H1 (cell line): Measurements from ENCODE around the gene MPRIP. TPM values are rescaled to one million over a fixed set of nuclear protein-coding genes. Genes with fewer than 3 reads are reported as not detected.

ENCODE experiments used
- CTCF ChIA-PET: fragments of 300-600 bp; sonication (Branson Sonifier 250); formaldehyde crosslinking; loops from one replicate; lab custom pipeline; 2021; ENCODE audit not compliant: partially characterized antibody; lab: Charles Lee
- POLR2A ChIA-PET: fragments of 300-600 bp; sonication (Branson Sonifier 250); formaldehyde crosslinking; loops from one replicate; lab custom pipeline; 2021; ENCODE audit warnings: inconsistent platforms; ENCODE audit not compliant: partially characterized antibody; lab: Charles Lee
- DNase-seq, 2 experiments: peaks; one replicate each; pipeline versions ENCODE4 v3.0.0 to v3.0.0-alpha.2; 2010 to 2022; ENCODE audit warnings: low spot score in 2 of 2, low read depth in 1 of 2, mixed read lengths in 1 of 2
- FAIRE-seq: peaks from 2 replicates; lab custom pipeline; 2011; peaks lifted over from hg19 to GRCh38; lab: Jason Lieb, UNC
- H2AFZ ChIP-seq: 2 replicates; pipeline ENCODE4 v1.8.1; 2012; ENCODE audit warnings: low read length, inconsistent platforms
- H2AK5ac ChIP-seq: 2 replicates; pipeline ENCODE4 v1.6.1; 2013; ENCODE audit warnings: low read depth, low read length
- H2BK120ac ChIP-seq: replicated peaks from 2 replicates; pipeline ENCODE3; 2013; ENCODE audit warnings: low read depth, low read length, inconsistent platforms
- H2BK12ac ChIP-seq: 2 replicates; pipeline ENCODE4 v1.6.1; 2013; ENCODE audit warnings: low read depth, low read length
- H2BK15ac ChIP-seq: 2 replicates; pipeline ENCODE4 v1.6.1; 2013; ENCODE audit warnings: low read length
- H2BK20ac ChIP-seq: 2 replicates; pipeline ENCODE4 v1.6.1; 2013; ENCODE audit warnings: low read length
- H2BK5ac ChIP-seq: 2 replicates; pipeline ENCODE4 v1.6.1; 2013; ENCODE audit warnings: low read depth, low read length
- H3K14ac ChIP-seq: 2 replicates; pipeline ENCODE4 v1.6.1; 2013; ENCODE audit warnings: inconsistent platforms; ENCODE audit not compliant: insufficient read length
- H3K18ac ChIP-seq: 2 replicates; pipeline ENCODE4 v1.6.1; 2013; ENCODE audit warnings: low read length; ENCODE audit errors: extremely low read depth
- H3K23ac ChIP-seq: 2 replicates; pipeline ENCODE4 v1.6.1; 2013; ENCODE audit warnings: inconsistent platforms; ENCODE audit not compliant: insufficient read length
- H3K23me2 ChIP-seq: 2 replicates; pipeline ENCODE4 v1.6.1; 2013; ENCODE audit warnings: low read depth, low read length
- H3K27ac ChIP-seq: 2 replicates; pipeline ENCODE4 v1.6.1; 2011; ENCODE audit warnings: low read depth, low read length, inconsistent platforms
- H3K27me3 ChIP-seq, 4 experiments: replicated peaks in 1 of 4; 1 replicate in 1 of 4; 2 replicates in 3 of 4; pipeline versions ENCODE4 v1.6.1 to v1.8.1; 2011 to 2013; ENCODE audit warnings: low read length in 3 of 4, mild to moderate bottlenecking in 3 of 4, inconsistent platforms in 2 of 4, mixed read lengths in 2 of 4, moderate library complexity in 1 of 4; ENCODE audit not compliant: control insufficient read depth in 3 of 4, insufficient read depth in 3 of 4; ENCODE audit errors: extremely low read depth in 1 of 4
- H3K36me3 ChIP-seq, 4 experiments: 2 replicates each; pipeline versions ENCODE4 v1.6.1 to v1.8.1; 2011 to 2013; ENCODE audit warnings: mild to moderate bottlenecking in 4 of 4, low read length in 3 of 4, moderate library complexity in 2 of 4, control low read depth in 1 of 4, inconsistent platforms in 1 of 4; ENCODE audit not compliant: insufficient read depth in 4 of 4, control insufficient read depth in 2 of 4
- H3K4ac ChIP-seq: replicated peaks from 2 replicates; pipeline ENCODE3; 2013; ENCODE audit warnings: low read length, low read depth, mixed read lengths, inconsistent platforms; ENCODE audit not compliant: insufficient read length
- H3K4me1 ChIP-seq, 4 experiments: replicated peaks in 1 of 4; 1 replicate in 1 of 4; 2 replicates in 3 of 4; pipeline versions ENCODE4 v1.6.1 to v1.8.1; 2011 to 2013; ENCODE audit warnings: low read length in 3 of 4, inconsistent platforms in 2 of 4, mixed read lengths in 1 of 4; ENCODE audit not compliant: insufficient read depth in 4 of 4, control insufficient read depth in 3 of 4
- H3K4me2 ChIP-seq, 2 experiments: 2 replicates each; pipeline versions ENCODE4 v1.6.1 to v1.8.1; 2011 to 2013; ENCODE audit warnings: low read depth in 2 of 2, low read length in 2 of 2, control low read depth in 1 of 2, inconsistent platforms in 1 of 2, mild to moderate bottlenecking in 1 of 2; ENCODE audit not compliant: insufficient read depth in 1 of 2
- H3K4me3 ChIP-seq, 4 experiments: fragments of 200-600, 300-600 bp in 1 of 4; sonication (generic), shearing (Covaris generic), sonication (Bioruptor Twin) in 1 of 4; 2 replicates each; pipeline versions ENCODE4 v1.5.1 to v1.8.1; 2011 to 2016; ENCODE audit warnings: low read length in 4 of 4, low read depth in 3 of 4, control low read depth in 2 of 4, inconsistent platforms in 2 of 4, mild to moderate bottlenecking in 2 of 4, mixed read lengths in 1 of 4, moderate library complexity in 1 of 4; ENCODE audit not compliant: insufficient read depth in 2 of 4; ENCODE audit errors: extremely low read depth in 1 of 4
- H3K56ac ChIP-seq: replicated peaks from 2 replicates; pipeline ENCODE3; 2013; ENCODE audit warnings: low read depth, mild to moderate bottlenecking, mixed read lengths, low read length, inconsistent platforms; ENCODE audit not compliant: insufficient read length
- H3K79me1 ChIP-seq: 2 replicates; pipeline ENCODE4 v1.6.1; 2013; ENCODE audit warnings: low read depth, low read length, control low read depth
- H3K79me2 ChIP-seq, 2 experiments: 2 replicates each; pipeline versions ENCODE4 v1.6.1 to v1.8.1; 2012 to 2013; ENCODE audit warnings: low read length in 2 of 2, mild to moderate bottlenecking in 2 of 2, inconsistent platforms in 1 of 2; ENCODE audit not compliant: insufficient read depth in 2 of 2, control insufficient read depth in 1 of 2
- H3K9ac ChIP-seq, 4 experiments: replicated peaks in 1 of 4; 1 replicate in 1 of 4; 2 replicates in 3 of 4; pipeline versions ENCODE4 v1.6.1 to v1.8.1; 2011 to 2013; ENCODE audit warnings: low read depth in 3 of 4, low read length in 3 of 4, control low read depth in 2 of 4, mild to moderate bottlenecking in 2 of 4, moderate library complexity in 2 of 4, inconsistent platforms in 1 of 4; ENCODE audit errors: extremely low read depth in 1 of 4
- H3K9me3 ChIP-seq, 2 experiments: 2 replicates each; pipeline versions ENCODE4 v1.6.1 to v1.8.1; 2012 to 2013; ENCODE audit warnings: mild to moderate bottlenecking in 2 of 2, moderate library complexity in 2 of 2, control low read depth in 1 of 2, inconsistent platforms in 1 of 2, low read depth in 1 of 2, low read length in 1 of 2, mixed read lengths in 1 of 2; ENCODE audit not compliant: insufficient read depth in 2 of 2
- H4K20me1 ChIP-seq, 2 experiments: replicated peaks in 1 of 2; 2 replicates each; pipeline versions ENCODE3 to v1.8.1; 2011 to 2013; ENCODE audit warnings: inconsistent platforms in 2 of 2, low read length in 2 of 2, mild to moderate bottlenecking in 1 of 2; ENCODE audit not compliant: insufficient read depth in 2 of 2, control insufficient read depth in 1 of 2
- H4K5ac ChIP-seq: 2 replicates; pipeline ENCODE4 v1.6.1; 2013; ENCODE audit warnings: low read length, low read depth, mixed read lengths, inconsistent platforms; ENCODE audit not compliant: insufficient read length
- H4K8ac ChIP-seq: 2 replicates; pipeline ENCODE4 v1.8.0; 2013; ENCODE audit warnings: mild to moderate bottlenecking, moderate library complexity, low read length, inconsistent platforms; ENCODE audit not compliant: insufficient read depth; ENCODE audit errors: extremely low read depth
- H4K91ac ChIP-seq: replicated peaks from 2 replicates; pipeline ENCODE3; 2013; ENCODE audit warnings: low read length, mixed read lengths, inconsistent platforms; ENCODE audit not compliant: insufficient read length
- CHD2 ChIP-seq: IDR thresholded peaks from 2 replicates; pipeline ENCODE4 v1.6.1; 2012; ENCODE audit warnings: low read length, improper control_type of control experiment
- CREB1 ChIP-seq: IDR thresholded peaks from 2 replicates; pipeline ENCODE4 v1.6.1; 2012; ENCODE audit warnings: inconsistent platforms
- EZH2 ChIP-seq: fragments of 200-600 bp; sonication (generic); IDR thresholded peaks from 2 replicates; pipeline ENCODE4 v1.7.1; 2012; ENCODE audit warnings: low read depth, mild to moderate bottlenecking, moderate library complexity, low read length, inconsistent platforms; ENCODE audit not compliant: severe bottlenecking
- POLR2A ChIP-seq, 2 experiments: IDR thresholded peaks; 1 replicate in 1 of 2; 2 replicates in 1 of 2; pipeline ENCODE4 v1.6.1; 2011; ENCODE audit warnings: low read depth in 2 of 2, low read length in 2 of 2, mild to moderate bottlenecking in 2 of 2; ENCODE audit errors: control extremely low read depth in 1 of 2
- SP1 ChIP-seq: IDR thresholded peaks from 2 replicates; pipeline ENCODE4 v1.6.1; 2011; ENCODE audit warnings: low read depth, low read length
- SRF ChIP-seq: IDR thresholded peaks from 2 replicates; pipeline ENCODE4 v1.6.1; 2011; ENCODE audit warnings: mild to moderate bottlenecking, low read depth, low read length, moderate library complexity
- TEAD4 ChIP-seq: IDR thresholded peaks from 2 replicates; pipeline ENCODE4 v1.6.1; 2012; ENCODE audit warnings: low read depth, low read length, inconsistent platforms, mixed read lengths
- WGBS, 2 experiments: shearing (Covaris generic) in 1 of 2; methylation state at CpG; one replicate each; pipeline versions ENCODE4 v1.1.6 to v1.1.7; 2013 to 2015; ENCODE audit warnings: low lambda C conversion rate in 2 of 2, mixed read lengths in 2 of 2, inconsistent platforms in 1 of 2, low coverage in 1 of 2, missing lambda C conversion rate in 1 of 2; ENCODE audit not compliant: insufficient replicate concordance in 2 of 2, insufficient coverage in 1 of 2, insufficient read length in 1 of 2; ENCODE audit errors: extremely low coverage in 1 of 2, missing lambda C conversion rate in 1 of 2; 5-methylcytosine and 5-hydroxymethylcytosine counted together
- polyA plus RNA-seq, 7 experiments: library from polyadenylated mRNA; depleted of rRNA in 3 of 7; stranded (reverse) in 5 of 7; unstranded in 2 of 7; fragments of >200 nt in 5 of 7; fragments of 200-250 nt in 2 of 7; gene quantifications; 1 replicate in 5 of 7; 2 replicates in 1 of 7; 4 replicates in 1 of 7; pipeline versions ENCODE4 v1.2.1 to v1.2.3, GENCODE V29; 2011 to 2013; ENCODE audit warnings: missing spikeins in 2 of 7, mixed read lengths in 2 of 7
- total RNA-seq: library from RNA; stranded (reverse); fragmentation: NEBNext Ultra II Directional; extraction: Animal tissue kit (Norgen Biotek cat#: 25700); gene quantifications from 2 replicates; pipeline ENCODE4 v1.2.1, GENCODE V29; 2021

The MPRIP gene
- total and polyA plus RNA-seq, 2 of the 8 experiments (the other 6 are each of a cell fraction or from before 2014, with no cell fraction given): 48.6 to 146 TPM

DNA sequence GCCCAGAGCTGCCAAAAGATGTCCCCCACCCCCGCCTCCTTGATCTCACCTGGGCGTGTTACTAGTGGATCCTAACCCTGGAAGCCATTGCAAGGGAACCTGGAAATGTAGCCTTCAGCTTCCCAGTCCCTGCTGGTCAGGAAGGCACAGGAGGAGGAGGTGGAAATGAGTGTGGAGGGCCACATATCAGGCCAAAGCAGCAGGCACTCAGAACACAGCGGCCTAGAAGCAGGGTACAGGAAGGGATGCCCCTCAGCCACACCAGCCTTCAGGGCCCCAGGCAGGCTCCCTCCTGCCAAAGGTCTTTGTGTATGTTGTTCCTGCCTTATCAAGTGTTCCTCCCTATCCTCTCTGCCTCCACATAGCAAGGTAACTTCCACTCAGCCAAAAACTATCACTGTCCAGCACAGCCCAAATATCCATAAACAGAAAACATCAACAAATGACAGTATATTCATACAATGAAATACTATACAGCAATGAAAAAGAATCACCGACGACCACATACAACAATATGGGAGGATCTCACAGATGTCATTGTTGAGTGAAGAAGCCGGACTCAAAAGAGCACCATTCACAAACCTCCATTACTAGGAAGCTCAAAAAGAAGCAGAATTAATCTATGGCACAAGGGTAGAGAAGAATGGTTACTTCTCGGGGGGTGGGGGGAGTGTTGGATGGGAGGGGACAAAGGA, 42.2 kb upstream of the MPRIP start:
- no peaks in the 10 kb centered on the region for H3K79me2 ChIP-seq
- H2AK5ac ChIP-seq: no peak overlapping the region
- peaks cover 0 to 3% of the 10 kb centered on the region in 2 experiments; a peak in 1 of 4 replicates for H3K9me3 ChIP-seq
- H3K4me2 ChIP-seq: no peak overlapping the region
- TF ChIP-seq SRF (no peak), EZH2 (no peak), CREB1 (no peak), TEAD4 (no peak), CHD2 (no peak), POLR2A (IDR thresholded peaks at IDR 0.05; ENCODE audit: control extremely low read depth in 1 of 2, low read depth in 2 of 2, low read length in 2 of 2) (no peak), SP1 (no peak)
- no peak for DNase-seq
- CTCF ChIA-PET: interaction anchor here (0.7 to 2.4 kb wide), 19 partner anchors 8 to 201 kb away, joined by 3 to 12 read pairs (median 4); no protein-coding TSS in a partner anchor
- peaks cover 0 to 4% (median 0%) of the 10 kb centered on the region in 4 experiments; a peak in 1 of 7 replicates for H3K4me1 ChIP-seq
- H3K18ac ChIP-seq: no peak overlapping the region
- no peak overlapping the region for H2AFZ ChIP-seq
- FAIRE-seq: no peak
- no peaks in the 10 kb centered on the region for H3K79me1 ChIP-seq
- no peak overlapping the region for H3K23ac ChIP-seq
- no peak overlapping the region for H4K91ac ChIP-seq
- no peak overlapping the region for H2BK12ac ChIP-seq
- no peak overlapping the region for H4K5ac ChIP-seq
- no peak overlapping the region for H2BK15ac ChIP-seq
- 82% methylated on average over 7 of the region's 7 CpGs; no CpG with 5 or more reads in 1 of the 2 experiments for WGBS, 2 experiments
- no peak overlapping the region; a peak in 1 of 7 replicates for H3K9ac ChIP-seq
- H3K27ac ChIP-seq: no peak overlapping the region
- H3K23me2 ChIP-seq: no peaks in the 10 kb centered on the region
- H2BK120ac ChIP-seq: no peak overlapping the region
- no peak overlapping the region for H3K4ac ChIP-seq
- no peaks in the 10 kb centered on the region for H4K20me1 ChIP-seq
- no peak overlapping the region for H3K56ac ChIP-seq
- no peaks in the 10 kb centered on the region for H3K36me3 ChIP-seq
- POLR2A ChIA-PET: interaction anchor here (0.6 kb wide), 2 partner anchors 98 to 740 kb away, joined by 3 to 4 read pairs; no protein-coding TSS in a partner anchor
- no peak overlapping the region for H3K4me3 ChIP-seq
- H4K8ac ChIP-seq: no peak overlapping the region
- H2BK5ac ChIP-seq: no peak overlapping the region
- no peaks in the 10 kb centered on the region for H3K27me3 ChIP-seq
- H2BK20ac ChIP-seq: no peak overlapping the region
- no peak overlapping the region for H3K14ac ChIP-seq
